Measurements from ENCODE around the gene GPR137C. TPM values are rescaled to one million over a fixed set of nuclear protein-coding genes. Genes with fewer than 3 reads are reported as not detected.

GPR137C gene
- total and polyA plus RNA-seq, 10 of the 15 experiments (the other 5 are each of a cell fraction or from before 2014, with no cell fraction given), result 0.03 to 0.72 (median 0.22) TPM

- Histone ChIP-seq H4K20me1 (ENCODE audit: control insufficient read depth, insufficient read depth) (no peaks in the 10 kb centered on the region), H3K9ac (ENCODE audit: control insufficient read depth, insufficient read depth, low read length) (no peak overlapping the region), H2AFZ (ENCODE audit: control insufficient read depth, low read depth, low read length) (no peak overlapping the region), H3K27me3 (replicated peaks in 1 of 2; ENCODE audit: control insufficient read depth in 2 of 2, insufficient read depth in 2 of 2, low read length in 1 of 2) (no peaks in the 10 kb centered on the region), H3K27ac (ENCODE audit: control insufficient read depth, insufficient read depth) (no peak overlapping the region), H3K4me1 (ENCODE audit: control insufficient read depth, insufficient read depth, low read length) (no peaks in the 10 kb centered on the region), H3K36me3 (ENCODE audit: control insufficient read depth in 2 of 2, insufficient read depth in 2 of 2, low read length in 1 of 2) (no peaks in the 10 kb centered on the region), H3K4me2 (ENCODE audit: control insufficient read depth, insufficient read depth) (no peak overlapping the region), H3K4me3 (no peak overlapping the region), H3K9me3 (replicated peaks; ENCODE audit: control insufficient read depth, insufficient read depth, low read length) (no peaks in the 10 kb centered on the region), H3K79me2 (ENCODE audit: control insufficient read depth, insufficient read depth, low read length) (no peaks in the 10 kb centered on the region)
- no peak for ATAC-seq
- no peak for DNase-seq (ENCODE audit: low read depth, low spot score)
- RAD21 ChIA-PET (ENCODE audit: unreplicated experiment), result no interaction called here
- in situ Hi-C loops (cut with MboI) (no loop called here), intact Hi-C loops (cut with micrococcal nuclease; ENCODE audit: unreplicated experiment) (no loop called here)
- CTCF ChIA-PET, result interaction anchor here (1.6 kb wide), 1 partner anchor 222 kb away, joined by 3 read pairs; no protein-coding TSS in a partner anchor
- no peak for FAIRE-seq
- POLR2A ChIA-PET, result no interaction called here
- BruUV-seq (replicated peaks), result no TSS peak
- WGBS (ENCODE audit: insufficient coverage, insufficient replicate concordance, low lambda C conversion rate, missing lambda C conversion rate), result 48% methylated on average over 1 of the region's 1 CpG
- SMC1A ChIA-PET (ENCODE audit: uncharacterized antibody, unreplicated experiment), result no interaction called here
- TF ChIP-seq, protein P1, sequence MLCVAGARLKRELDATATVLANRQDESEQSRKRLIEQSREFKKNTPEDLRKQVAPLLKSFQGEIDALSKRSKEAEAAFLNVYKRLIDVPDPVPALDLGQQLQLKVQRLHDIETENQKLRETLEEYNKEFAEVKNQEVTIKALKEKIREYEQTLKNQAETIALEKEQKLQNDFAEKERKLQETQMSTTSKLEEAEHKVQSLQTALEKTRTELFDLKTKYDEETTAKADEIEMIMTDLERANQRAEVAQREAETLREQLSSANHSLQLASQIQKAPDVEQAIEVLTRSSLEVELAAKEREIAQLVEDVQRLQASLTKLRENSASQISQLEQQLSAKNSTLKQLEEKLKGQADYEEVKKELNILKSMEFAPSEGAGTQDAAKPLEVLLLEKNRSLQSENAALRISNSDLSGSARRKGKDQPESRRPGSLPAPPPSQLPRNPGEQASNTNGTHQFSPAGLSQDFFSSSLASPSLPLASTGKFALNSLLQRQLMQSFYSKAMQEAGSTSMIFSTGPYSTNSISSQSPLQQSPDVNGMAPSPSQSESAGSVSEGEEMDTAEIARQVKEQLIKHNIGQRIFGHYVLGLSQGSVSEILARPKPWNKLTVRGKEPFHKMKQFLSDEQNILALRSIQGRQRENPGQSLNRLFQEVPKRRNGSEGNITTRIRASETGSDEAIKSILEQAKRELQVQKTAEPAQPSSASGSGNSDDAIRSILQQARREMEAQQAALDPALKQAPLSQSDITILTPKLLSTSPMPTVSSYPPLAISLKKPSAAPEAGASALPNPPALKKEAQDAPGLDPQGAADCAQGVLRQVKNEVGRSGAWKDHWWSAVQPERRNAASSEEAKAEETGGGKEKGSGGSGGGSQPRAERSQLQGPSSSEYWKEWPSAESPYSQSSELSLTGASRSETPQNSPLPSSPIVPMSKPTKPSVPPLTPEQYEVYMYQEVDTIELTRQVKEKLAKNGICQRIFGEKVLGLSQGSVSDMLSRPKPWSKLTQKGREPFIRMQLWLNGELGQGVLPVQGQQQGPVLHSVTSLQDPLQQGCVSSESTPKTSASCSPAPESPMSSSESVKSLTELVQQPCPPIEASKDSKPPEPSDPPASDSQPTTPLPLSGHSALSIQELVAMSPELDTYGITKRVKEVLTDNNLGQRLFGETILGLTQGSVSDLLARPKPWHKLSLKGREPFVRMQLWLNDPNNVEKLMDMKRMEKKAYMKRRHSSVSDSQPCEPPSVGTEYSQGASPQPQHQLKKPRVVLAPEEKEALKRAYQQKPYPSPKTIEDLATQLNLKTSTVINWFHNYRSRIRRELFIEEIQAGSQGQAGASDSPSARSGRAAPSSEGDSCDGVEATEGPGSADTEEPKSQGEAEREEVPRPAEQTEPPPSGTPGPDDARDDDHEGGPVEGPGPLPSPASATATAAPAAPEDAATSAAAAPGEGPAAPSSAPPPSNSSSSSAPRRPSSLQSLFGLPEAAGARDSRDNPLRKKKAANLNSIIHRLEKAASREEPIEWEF (IDR thresholded peaks at IDR 0.05; ENCODE audit: insufficient replicate concordance, low read depth, low read length), result no peak
- TF ChIP-seq NFYA (IDR thresholded peaks at IDR 0.05; ENCODE audit: borderline replicate concordance, low read depth, low read length), result no peak
- TF ChIP-seq MAX (IDR thresholded peaks at IDR 0.05; ENCODE audit: low read depth, low read length), result no peak
- TF ChIP-seq, protein P2, sequence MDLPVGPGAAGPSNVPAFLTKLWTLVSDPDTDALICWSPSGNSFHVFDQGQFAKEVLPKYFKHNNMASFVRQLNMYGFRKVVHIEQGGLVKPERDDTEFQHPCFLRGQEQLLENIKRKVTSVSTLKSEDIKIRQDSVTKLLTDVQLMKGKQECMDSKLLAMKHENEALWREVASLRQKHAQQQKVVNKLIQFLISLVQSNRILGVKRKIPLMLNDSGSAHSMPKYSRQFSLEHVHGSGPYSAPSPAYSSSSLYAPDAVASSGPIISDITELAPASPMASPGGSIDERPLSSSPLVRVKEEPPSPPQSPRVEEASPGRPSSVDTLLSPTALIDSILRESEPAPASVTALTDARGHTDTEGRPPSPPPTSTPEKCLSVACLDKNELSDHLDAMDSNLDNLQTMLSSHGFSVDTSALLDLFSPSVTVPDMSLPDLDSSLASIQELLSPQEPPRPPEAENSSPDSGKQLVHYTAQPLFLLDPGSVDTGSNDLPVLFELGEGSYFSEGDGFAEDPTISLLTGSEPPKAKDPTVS (IDR thresholded peaks at IDR 0.05; ENCODE audit: low read depth, low read length), result no peak
- no peak for TF ChIP-seq RAD51 (IDR thresholded peaks at IDR 0.05)
- TF ChIP-seq MEF2B (IDR thresholded peaks at IDR 0.05; ENCODE audit: partially characterized antibody, poor library complexity, severe bottlenecking), result no peak
- TF ChIP-seq, protein P3, sequence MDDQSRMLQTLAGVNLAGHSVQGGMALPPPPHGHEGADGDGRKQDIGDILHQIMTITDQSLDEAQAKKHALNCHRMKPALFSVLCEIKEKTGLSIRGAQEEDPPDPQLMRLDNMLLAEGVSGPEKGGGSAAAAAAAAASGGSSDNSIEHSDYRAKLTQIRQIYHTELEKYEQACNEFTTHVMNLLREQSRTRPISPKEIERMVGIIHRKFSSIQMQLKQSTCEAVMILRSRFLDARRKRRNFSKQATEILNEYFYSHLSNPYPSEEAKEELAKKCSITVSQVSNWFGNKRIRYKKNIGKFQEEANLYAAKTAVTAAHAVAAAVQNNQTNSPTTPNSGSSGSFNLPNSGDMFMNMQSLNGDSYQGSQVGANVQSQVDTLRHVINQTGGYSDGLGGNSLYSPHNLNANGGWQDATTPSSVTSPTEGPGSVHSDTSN (IDR thresholded peaks at IDR 0.05; ENCODE audit: insufficient replicate concordance, low read depth, low read length), result no peak
- TF ChIP-seq USF1 (IDR thresholded peaks at IDR 0.05; ENCODE audit: borderline replicate concordance, extremely low read length, insufficient read depth, low read depth, low read length), result no peak
- no peak for TF ChIP-seq ZNF622 (IDR thresholded peaks at IDR 0.05)
- TF ChIP-seq MXI1 (IDR thresholded peaks at IDR 0.05; ENCODE audit: low read depth, low read length), result no peak
- no peak for TF ChIP-seq YY1 (IDR thresholded peaks at IDR 0.05; ENCODE audit: low read depth, low read length)
- TF ChIP-seq SREBF1 (IDR thresholded peaks at IDR 0.05; ENCODE audit: low read length), result no peak
- TF ChIP-seq MTA2 (IDR thresholded peaks at IDR 0.05; ENCODE audit: low read depth), result no peak
- TF ChIP-seq FOXK2 (IDR thresholded peaks at IDR 0.05), result no peak
- TF ChIP-seq NR2C2 (IDR thresholded peaks at IDR 0.05; ENCODE audit: borderline replicate concordance, control insufficient read depth, insufficient read length, low read depth), result no peak
- no peak for TF ChIP-seq KAT2A (conservative IDR thresholded peaks at IDR 0.05; ENCODE audit: control insufficient read depth, low read depth, low read length)
Measured at GRCh38 chr14:52522033-52522432, 30.6 kb upstream of the GPR137C start.

Measured in GM12878 (cell line).